Hematopoietic multipotent progenitor cell treated with erythropoietin and hydrocortisone succinate and interleukin-3 and kit ligand, for 6 days (in vitro differentiated cells): Measurements from ENCODE around the gene SH3GL1.

Experiments
- DNase-seq: peaks from one replicate; pipeline ENCODE4 v3.0.0-alpha.2; 2015

The SH3GL1 gene

GRCh38 chr19:4396949-4397783 lies 3.2 kb downstream of the SH3GL1 start:
- DNase-seq, result no peak

GRCh38 chr19:4393947-4394590 lies 6.3 kb downstream of the SH3GL1 start:
- no peak for DNase-seq

- no peak for DNase-seq
Observed at GRCh38 chr19:4391701-4392483, 8.5 kb downstream of the SH3GL1 start.

GRCh38 chr19:4391306-4391693 lies 9.0 kb downstream of the SH3GL1 start:
- DNase-seq, result no peak

GRCh38 chr19:4390567-4391305 lies 9.6 kb downstream of the SH3GL1 start:
- no peak for DNase-seq

GRCh38 chr19:4390017-4390566 lies 10.3 kb downstream of the SH3GL1 start:
- DNase-seq, result no peak

- no peak for DNase-seq
Observed at GRCh38 chr19:4389511-4390016, 10.8 kb downstream of the SH3GL1 start.

GRCh38 chr19:4389064-4389375 lies 11.3 kb downstream of the SH3GL1 start:
- DNase-seq, result no peak

GRCh38 chr19:4388337-4389063 lies 11.8 kb downstream of the SH3GL1 start:
- DNase-seq, result no peak

GRCh38 chr19:4386041-4386782 lies 14.1 kb downstream of the SH3GL1 start:
- DNase-seq, result no peak

- no peak for DNase-seq
Observed at GRCh38 chr19:4385291-4386040, 14.9 kb downstream of the SH3GL1 start.

- DNase-seq, result peak; percentile 64
Observed at GRCh38 chr19:4380254-4380727, 20.1 kb downstream of the SH3GL1 start.

GRCh38 chr19:4379383-4380253 lies 20.7 kb downstream of the SH3GL1 start:
- no peak for DNase-seq

GRCh38 chr19:4378886-4379285 lies 21.5 kb downstream of the SH3GL1 start:
- no peak for DNase-seq

GRCh38 chr19:4376991-4377781 lies 23.2 kb downstream of the SH3GL1 start:
- no peak for DNase-seq

- DNase-seq, result no peak
Observed at GRCh38 chr19:4376671-4376990, 23.7 kb downstream of the SH3GL1 start.

GRCh38 chr19:4376028-4376670 lies 24.2 kb downstream of the SH3GL1 start:
- peak; percentile 42 for DNase-seq
